GM19324 (cell line): Measurements from ENCODE around the gene RAPGEF4.

Experiments used
- ATAC-seq: cut with Tn5 transposase; IDR thresholded peaks from one replicate; pipeline ENCODE4 v1.9.1; 2021; ENCODE audit warnings: mild to moderate bottlenecking, moderate library complexity; ENCODE audit not compliant: unreplicated experiment, low FRiP score

The RAPGEF4 gene

DNA sequence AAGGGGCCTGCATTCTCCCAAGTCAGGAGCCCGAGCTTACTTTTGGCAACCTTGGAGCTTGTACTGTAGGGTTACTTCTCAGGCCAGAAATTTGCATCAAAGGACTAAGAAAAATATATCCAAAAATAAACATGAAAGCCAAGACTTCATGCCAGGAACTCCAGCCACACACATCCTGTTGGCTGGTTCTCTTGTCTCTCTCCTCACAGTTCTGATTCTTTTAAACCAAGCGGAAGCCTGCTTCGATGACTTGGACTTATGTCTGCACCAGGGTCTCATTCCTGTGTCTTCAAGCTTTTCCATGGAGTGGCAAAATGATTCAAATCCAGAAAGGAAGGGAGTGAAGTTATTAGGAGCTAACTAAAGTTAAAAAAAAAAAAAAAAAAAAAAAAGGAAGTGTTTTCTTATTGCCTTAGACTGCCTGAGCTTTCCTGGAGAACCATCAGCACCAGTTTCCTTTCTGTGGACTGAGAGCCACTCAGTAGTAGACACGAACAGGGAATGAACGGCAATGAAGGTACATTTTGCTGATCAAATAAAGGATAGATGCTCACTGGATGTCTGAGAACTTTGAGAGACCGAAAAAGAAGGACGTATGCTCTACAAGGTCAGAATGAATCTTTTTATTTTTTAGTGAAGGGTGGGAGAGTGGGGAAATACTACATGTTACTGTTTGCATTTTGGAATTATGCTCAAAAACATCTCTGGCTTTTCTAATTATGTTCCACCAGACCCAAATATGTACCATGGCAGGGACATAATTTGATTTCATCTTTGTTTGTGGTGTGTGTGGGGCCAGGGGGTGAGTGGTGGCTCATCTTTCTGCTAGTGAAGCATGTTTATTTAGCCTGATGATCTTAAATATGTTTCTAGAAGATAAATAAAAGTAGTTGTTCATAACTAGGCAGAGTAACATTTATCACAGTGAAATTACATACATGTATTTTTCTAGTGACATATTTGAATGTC is 86.0 kb downstream of the RAPGEF4 start:
- no peak for ATAC-seq

DNA sequence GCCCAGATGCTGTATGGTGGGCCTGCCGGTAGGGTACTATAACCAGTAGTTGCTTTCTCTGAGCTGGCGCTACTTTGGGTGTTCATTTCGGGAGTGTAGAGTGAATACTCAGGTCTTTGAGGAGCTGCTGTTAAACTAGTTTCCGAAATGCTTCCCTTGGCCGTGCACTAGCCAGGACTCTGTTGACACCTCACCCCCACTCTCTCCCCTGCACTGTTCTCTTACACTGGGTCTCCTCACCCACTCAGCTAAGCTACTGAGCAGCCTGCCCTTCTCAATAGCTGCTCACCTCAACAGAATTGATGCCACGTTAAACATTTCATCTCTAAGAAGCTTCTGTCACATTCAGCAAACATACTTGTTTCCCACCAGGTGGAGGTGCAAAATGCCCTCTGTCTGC is 86.9 kb downstream of the RAPGEF4 start:
- no peak for ATAC-seq

DNA sequence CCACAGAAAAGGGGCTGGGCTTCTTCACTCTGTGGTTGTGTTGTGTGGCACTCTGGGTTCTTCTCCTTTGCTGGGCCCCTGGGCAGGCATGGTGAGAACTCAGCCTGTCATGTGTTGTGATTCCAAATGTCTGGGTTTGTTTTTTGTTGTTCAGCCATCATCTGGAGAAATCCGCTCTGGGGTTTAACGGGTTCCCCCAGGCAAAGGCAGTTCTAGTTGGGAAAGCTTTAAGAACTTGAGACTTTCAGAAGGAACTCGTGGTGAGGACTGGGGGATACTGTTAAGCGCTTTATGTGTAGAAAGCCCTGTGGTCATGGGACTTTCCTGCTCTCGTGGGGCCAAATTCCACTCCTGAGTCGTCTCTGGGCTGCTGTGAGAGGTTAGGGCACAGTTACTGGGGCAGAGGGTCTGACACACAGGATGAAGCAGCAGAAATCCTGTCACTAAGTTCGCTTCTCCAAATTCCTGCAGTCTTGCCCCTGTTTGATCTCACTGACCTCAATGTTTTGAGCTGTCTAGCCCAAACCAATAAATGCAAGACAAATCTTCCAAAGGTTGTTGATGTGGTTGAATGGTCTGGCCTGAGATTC is 87.7 kb downstream of the RAPGEF4 start:
- ATAC-seq: no peak

DNA sequence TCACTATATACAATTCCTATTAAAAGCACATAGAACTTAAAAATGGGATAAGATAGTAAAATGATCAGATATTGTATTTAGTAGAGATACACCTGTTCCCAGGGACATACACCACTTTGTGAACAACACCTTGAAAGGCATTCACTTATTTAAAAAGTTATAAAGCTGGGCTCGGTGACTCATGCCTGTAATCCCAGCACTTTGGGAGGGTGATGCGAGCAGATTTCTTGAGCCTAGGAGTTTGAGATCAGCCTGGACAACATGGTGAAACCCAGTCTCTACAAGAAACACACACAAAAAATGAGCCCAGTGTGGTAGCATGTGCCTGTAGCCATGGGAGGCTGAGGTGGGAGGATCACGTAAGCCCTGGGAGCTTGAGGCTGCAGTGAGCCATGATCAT is 90.9 kb downstream of the RAPGEF4 start:
- no peak for ATAC-seq

DNA sequence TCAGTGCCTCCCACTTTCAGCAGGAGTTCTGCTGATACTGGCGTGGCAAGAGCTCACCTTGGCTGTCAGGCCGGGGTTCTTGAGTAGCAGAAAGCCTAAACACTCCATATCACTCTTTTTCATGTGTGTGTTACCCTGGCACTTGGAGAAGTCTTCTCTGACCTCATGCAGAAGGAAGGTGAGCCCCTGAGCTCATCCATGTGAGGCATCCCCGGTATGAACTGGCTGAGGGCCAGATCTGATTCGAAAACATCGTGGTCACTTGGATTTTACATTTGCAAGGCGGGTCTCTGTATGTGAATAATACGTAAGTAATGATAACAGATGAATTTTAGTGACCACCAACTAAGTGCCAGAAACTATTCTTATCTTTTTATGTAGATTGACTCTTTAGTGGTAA is 93.6 kb downstream of the RAPGEF4 start:
- no peak for ATAC-seq

DNA sequence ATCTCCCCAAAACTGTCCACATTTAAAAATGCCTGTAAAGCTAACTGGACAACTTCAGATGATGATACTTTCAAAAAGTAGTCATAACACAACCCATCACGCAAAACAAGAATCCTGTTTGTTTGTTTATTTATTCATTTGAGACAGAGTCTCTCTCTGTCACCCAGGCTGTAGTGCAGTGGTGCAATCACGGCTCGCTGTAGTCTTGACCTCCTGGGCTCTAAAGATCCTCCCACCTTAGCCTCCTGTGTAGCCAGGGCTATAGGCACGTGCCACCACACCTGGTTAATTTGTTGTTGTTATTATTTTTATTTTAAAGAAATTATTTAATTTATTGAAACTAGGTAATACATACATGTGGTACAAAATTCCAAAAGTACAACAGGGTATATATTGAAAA is 94.8 kb downstream of the RAPGEF4 start:
- no peak for ATAC-seq

DNA sequence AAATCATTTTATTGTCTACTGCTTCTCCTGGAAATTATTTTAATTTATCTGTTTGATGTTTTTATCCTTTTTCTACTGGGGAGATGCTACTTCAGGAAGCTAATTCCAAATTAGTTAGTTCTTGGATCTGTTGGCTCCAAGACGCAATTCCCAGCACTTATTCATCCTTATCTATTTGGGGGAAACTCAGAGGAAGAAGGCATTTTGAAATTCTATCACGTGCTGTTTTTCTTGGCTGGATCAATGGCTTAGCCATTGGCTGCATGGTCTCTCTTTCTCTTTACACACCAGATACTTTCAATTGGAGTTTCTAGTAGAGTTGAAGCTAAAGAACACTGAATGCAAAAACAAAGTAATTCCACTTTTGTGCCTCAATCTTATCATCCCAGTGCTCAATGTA is 98.3 kb downstream of the RAPGEF4 start:
- no peak for ATAC-seq

DNA sequence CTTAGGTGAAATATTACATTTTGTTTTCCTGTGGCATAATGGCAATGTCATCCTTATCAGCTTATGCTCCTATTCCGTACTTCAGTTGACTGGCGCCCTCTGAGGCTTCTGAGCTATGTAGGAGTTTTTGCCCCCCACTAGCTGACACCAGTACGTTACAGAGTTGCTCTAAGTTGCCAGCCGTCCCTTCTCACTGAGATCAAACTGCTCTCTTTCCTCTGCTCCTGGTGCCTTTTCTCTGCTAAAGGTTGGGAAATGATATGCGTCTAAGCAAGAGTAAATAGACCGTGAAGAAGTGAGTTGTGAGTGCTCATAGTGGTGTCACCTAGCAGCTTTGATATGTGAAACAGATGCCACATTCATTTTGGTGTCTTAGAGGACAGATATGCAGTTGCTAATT is 99.2 kb downstream of the RAPGEF4 start:
- no peak for ATAC-seq

DNA sequence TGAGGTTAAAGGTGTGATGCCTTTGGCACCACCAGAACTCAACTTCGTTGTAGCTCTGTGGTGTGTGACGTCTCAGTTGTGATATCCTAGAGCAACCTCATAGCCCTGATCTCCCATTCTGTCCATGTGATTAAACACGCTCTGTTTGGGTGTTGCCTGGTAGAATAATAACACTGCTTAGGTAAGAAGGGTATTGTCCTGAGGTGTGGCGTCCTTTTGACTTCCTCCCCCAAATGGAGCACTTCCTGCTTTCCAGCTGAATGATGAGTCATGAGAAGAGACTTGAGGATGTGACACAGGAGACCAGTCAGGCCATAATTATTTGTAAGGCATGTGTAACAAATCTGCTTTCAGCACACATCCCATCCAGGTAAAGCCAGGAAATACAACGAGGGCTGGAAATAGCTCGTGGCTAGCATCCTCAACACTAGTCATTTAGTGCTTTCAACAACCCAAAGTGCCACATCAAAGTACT is 100.7 kb downstream of the RAPGEF4 start:
- no peak for ATAC-seq

DNA sequence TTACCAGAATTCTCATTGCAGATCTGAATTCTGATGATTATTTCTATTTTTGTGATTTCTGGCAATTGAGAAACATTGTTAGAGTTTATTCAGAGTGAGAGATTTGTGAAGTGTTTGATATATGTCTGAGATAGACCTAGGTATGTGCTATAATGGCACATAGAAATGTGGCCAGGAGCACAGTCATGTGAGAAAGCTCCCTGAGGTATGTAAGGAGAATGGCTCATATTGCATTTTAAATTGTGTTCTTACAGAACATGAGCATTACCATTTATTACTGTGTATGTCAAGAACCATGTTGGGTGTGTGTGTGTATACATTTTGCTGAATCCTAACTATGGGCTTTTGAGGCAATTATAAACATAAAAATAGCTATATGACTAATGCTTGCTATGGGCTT is 101.2 kb downstream of the RAPGEF4 start:
- no peak for ATAC-seq

DNA sequence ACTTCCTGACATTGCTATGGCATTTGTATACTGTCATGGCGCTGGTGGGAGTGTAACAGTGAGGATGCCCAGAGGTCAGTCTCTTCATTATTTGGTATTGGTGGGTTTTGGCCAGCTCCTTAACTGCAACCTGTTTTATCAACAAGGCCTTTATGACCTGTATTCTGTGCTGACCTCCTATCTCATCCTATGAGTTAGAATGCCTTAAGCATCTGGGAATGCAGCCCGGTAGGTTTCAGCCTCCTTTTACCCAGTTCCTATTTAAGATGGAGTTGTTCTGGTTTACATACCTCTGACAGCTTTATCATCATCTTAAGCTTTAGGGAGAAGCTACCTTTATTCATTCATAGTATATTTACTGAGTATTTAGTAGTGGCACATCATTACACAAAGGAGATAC is 103.8 kb downstream of the RAPGEF4 start:
- ATAC-seq: no peak

DNA sequence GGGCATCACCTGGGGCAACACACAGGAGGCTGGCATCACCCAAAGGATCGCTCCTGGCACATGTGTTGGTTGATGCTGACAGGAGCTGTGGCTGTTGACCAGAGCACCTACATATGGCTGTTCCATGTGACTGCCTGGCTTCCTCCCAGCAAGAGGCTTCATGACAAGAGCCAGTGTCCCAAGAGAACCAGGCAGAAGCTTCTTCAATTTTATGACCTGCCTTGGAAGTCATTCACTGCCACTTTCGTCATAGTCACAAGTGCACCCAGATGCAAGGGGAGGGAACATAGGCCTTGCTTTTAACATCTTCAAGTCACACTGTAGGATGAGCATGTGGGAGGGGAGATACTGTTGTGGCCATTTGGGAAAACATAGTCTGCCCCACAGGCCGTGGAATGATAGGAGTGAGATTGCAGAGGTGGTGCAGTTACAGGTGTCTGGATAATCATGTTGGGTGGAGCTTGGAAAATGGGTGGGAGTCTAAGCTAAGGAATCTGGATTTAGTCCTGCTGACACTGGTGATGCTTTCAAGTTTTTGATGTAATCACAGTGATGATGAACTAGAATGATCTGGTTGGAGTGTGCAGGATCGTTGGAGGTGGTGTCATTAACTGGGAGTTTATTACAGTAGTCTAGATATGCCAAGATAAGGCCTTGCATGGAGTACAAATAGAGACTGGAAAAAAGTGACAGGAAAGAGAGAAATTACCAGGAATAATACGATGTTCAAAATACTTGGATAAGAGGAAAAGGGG is 107.0 kb downstream of the RAPGEF4 start:
- no peak for ATAC-seq

DNA sequence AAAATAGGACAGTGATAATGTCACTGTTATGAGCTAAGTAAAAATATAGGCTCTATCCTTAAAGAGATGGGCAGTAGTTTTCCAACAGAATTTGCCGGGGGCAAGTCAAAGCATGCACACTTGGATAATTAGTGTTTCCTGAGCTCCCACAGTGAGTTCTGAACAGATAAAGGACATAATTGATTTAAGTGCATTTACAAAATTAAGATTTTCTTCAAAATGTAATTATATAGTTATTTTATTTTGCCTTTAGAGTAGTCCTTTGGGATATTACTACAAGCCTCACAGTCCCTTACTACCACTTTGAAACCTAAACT is 107.6 kb downstream of the RAPGEF4 start:
- no peak for ATAC-seq

DNA sequence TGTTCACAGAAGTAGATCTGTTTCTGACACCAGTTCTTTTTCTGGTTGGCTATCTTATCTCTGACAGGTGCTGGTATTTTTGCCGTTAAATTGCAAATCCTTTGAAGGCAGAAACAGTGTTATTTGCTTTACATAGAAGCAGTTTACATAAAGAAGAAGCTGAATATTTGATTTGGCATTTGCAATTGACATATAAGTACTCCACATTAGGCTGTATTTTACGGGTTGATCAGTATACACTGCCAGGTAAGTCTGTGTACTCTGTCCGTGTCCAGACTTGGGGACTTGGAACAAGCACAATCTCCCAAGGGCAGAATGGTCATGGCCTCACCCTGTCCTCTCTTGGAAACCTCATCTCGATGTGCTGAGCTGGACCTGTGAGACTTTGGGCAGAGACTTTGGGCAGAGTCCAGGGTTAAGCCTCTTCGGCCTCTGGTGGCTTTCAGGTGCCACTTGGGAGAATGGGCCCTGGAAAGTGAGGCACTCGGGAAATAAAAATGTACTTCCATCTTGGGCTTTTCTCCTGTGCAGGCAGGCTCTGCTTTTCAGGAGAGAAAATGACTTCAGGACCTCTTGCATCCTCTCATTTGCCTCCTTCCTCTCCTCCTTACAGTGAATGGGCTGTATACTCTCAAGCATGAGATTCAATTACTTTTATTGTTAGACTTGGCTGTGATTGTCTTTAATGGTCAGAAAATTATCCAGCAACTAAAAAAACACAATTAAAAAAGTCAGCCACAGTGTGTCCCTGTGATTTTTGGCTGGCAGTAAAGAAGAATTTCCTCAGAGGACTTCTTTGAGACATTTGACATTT is 108.5 kb downstream of the RAPGEF4 start:
- no peak for ATAC-seq

DNA sequence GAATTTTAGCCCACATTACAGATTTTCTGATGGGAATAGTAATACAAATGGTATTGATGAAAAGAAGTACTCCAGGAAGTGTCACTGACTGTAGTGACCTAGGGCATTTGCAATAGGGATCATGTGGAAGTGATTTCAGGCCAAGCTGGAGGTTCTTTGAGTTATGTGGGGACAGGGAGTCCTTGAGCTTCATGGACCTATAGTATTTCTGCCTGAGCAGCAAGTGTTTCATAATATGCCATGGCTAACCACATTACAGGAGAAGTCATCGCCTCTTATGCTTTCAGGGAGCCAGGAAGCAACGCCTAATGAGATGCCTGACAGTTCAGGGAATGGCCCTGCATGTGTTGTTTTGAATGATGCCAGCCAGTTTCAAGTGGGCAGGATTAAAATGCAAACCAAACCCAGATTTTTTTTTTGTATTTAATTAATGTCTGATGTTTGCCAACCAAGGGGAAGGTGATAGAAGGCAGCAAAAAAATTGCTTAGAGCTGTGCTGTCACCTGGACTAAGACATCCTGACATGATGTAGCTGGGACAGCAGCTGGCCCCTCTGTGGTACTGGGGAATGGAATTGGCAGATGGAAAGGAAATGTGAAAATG is 109.5 kb downstream of the RAPGEF4 start:
- no peak for ATAC-seq

DNA sequence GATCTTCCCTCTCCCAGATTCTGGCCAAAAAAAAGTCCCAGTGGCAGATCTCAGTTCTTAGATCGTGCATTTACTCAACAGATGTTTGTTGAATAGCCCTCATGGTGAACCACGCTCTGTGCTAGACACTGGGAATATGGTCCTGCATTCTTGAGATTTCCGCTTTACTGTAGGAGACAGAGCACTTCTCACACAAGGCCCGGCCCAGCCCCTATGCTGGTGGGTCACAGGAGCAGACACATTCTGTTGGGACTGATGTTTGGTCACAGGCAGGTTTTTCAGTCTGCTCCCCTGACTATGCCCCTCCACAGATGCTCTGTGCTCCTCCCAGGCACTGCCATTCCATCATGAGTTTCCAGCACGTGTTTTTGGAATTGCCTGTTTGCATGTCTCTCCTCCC is 110.9 kb downstream of the RAPGEF4 start:
- no peak for ATAC-seq

DNA sequence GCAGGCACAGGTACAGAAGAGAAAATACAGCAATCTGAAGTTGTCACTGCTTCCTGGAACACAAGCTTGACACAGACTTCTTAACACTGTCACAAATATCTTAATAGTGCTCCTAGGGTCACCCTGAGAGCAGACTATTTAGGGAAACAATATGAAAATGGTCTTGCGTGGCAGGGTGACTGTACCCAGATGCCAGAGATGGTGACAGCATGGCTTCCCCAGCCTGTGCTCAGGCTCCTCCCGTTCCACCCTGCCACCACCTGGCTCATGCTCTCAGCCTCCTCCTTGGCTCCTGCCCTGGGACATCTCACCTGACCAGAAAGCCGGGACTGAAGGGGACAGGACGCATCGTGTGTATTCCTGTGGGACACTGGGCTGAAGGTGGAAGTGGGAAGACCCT is 111.5 kb downstream of the RAPGEF4 start:
- ATAC-seq: no peak

DNA sequence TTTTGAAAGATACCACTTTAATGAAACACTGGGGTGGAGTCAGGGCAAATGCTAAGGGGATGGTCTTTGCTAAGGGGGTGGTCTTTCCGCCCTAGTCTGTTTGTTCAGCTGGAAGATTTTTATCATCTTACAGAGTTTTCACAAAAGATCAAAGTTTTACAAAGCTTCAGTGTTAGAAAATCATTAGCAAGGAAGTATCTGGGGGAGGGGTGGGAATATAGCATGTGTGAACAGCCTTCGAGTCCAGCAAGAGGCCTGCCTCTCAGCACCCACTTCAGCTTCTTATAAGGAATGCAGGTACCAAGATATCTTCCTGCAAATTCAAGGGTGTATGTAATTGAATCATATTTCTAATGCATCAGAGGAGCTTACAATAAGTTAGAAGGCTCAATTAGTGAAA is 112.9 kb downstream of the RAPGEF4 start:
- no peak for ATAC-seq

DNA sequence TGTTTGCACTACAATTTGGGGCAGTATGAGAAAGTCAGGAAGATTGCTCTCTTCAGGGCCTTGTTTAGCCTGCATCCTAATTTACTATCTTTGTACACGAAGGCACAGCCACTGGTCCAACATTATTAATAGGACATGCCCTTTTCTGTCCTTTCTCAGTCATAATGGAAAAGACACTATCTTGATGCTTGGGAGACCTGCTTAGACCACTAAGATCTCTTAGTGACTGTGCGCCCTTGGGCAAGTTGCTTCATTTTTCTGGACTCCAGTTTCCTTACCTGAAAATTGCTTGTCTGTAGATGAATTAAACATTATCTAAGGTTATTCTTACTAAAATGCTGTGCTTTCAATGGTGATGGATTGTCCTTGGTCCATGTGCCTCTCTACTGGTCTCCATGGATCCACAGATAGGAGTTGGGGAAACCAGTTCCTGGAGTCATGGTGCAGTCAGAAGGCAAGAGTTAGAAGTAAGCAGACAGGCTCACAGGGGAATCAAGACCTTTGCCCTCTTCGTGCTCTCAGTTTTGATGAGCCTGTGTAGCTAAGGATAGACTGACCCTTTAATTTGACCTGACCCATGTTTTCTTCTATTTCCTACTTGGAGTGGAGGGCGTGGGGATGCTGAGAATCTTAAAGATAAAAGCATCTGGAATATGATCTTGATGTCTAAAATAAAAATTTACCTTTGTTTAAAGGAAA is 114.0 kb downstream of the RAPGEF4 start:
- no peak for ATAC-seq

DNA sequence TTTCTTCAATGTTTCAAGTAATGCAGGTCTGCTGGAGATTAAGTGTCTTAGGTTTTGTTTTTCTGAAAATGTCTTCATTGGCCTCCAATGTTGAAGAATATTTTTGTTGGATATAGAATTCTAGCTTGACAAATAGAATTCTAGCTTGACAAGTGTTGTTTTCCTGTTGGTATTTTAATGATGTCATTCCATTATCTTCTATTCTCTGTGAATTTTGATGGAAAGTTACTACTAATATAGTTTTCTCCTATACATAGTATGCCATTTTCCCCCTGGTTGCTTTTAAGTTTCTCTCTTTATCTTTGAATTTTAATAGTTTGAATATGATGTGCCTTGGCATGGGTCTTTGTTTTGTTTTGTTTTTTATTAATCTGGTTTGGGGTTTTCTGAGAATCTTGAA is 119.9 kb downstream of the RAPGEF4 start:
- no peak for ATAC-seq
